Articular chondrocyte of knee joint (primary cell): ENCODE measurements around the gene SYT3. TPM values are rescaled to one million over a fixed set of nuclear protein-coding genes. Genes with fewer than 3 reads are reported as not detected.

Experiments
- total RNA-seq: library from RNA; depleted of rRNA; stranded (reverse); fragments of >200 nt; gene quantifications from 2 replicates; pipeline ENCODE4 v1.2.3, GENCODE V29; 2012

SYT3 gene, protein sequence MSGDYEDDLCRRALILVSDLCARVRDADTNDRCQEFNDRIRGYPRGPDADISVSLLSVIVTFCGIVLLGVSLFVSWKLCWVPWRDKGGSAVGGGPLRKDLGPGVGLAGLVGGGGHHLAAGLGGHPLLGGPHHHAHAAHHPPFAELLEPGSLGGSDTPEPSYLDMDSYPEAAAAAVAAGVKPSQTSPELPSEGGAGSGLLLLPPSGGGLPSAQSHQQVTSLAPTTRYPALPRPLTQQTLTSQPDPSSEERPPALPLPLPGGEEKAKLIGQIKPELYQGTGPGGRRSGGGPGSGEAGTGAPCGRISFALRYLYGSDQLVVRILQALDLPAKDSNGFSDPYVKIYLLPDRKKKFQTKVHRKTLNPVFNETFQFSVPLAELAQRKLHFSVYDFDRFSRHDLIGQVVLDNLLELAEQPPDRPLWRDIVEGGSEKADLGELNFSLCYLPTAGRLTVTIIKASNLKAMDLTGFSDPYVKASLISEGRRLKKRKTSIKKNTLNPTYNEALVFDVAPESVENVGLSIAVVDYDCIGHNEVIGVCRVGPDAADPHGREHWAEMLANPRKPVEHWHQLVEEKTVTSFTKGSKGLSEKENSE
- not detected in 2 replicates for total RNA-seq

GRCh38 chr19:50639121-50640112 is at the start of gene SYT3:
TSS of gene SYT3 (minus strand) at chr19:50639881. CDS start at chr19:50637411, 2,470 bp downstream.

DNA sequence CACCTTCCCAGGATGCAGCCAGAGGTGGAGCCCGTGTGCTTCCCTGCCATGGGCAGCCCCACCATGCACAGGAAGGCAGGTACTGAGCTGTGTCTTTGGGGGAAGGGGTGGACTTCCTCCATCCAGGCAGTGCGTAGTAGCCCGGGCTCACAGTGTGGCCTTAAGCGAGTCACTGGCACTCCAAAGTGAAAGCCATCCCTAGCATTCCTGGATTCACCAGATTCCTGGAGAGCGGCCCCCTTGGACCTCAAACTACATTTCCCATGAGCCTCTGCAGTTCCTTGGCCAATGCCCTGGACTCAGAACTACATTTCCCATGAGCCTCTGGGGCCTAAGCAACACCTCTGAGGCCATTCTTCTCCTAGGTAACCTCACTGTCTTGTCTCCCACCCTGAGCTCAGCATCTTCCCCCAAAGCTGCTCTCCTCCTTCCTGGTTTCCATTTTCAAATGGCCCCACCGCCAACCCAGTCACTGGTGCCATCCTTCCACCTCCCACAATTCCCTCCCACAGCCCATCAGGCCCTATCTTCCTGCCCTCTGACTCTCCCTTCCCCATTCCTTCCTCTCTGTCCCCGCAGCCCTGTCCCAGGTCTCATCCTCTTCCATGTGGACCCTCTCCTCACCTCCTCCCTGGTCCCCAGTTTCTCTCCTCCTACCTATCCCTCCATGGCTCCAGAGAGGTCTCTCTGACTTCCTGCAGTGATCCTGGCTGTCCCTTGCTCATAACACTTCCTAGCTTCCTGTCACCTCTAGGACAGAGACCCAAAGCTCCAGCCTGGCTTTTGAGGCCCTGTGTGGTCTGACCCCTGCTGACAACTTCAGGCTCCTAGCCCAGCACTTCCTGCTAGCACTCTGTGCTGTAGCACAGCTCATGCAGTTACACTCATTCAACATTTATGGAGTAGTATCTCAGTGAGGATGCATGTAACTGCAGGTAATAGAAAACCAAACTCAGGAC is 10.0 kb upstream of the SYT3 start, which contains the start of gene C19orf81:
C19orf81 (plus strand) TSS at position 13 of the 959 bp plus-strand sequence; CDS start at position 13, 0 bp downstream.

Other genes with a start within 250 kb of the SYT3 start
- not detected in 2 replicates for gene SPIB, start 220.9 kb downstream of the SYT3 start, total RNA-seq
- gene MYBPC2, start 207.0 kb downstream of the SYT3 start, total RNA-seq: not detected in 2 replicates
- 34.8 and 38.3 TPM in 2 replicates for gene EMC10, start 163.4 kb downstream of the SYT3 start, total RNA-seq
- gene GARIN5A, start 163.0 kb downstream of the SYT3 start, total RNA-seq: 0.78 TPM in 1 of 2 replicates, not detected in the other
- 18.9 and 21.6 TPM in 2 replicates for gene JOSD2, start 128.7 kb downstream of the SYT3 start, total RNA-seq
- gene ASPDH, start 126.0 kb downstream of the SYT3 start, total RNA-seq: not detected in 2 replicates
- not detected in 2 replicates for gene LRRC4B, start 71.4 kb downstream of the SYT3 start, total RNA-seq
- gene C19orf81, start 9.6 kb upstream of the SYT3 start, total RNA-seq: not detected in 2 replicates
- 0.52 and 1.2 TPM in 2 replicates for gene SHANK1, start 79.9 kb upstream of the SYT3 start, total RNA-seq
- 9.4 and 17.7 TPM in 2 replicates for gene CLEC11A, start 83.5 kb upstream of the SYT3 start, total RNA-seq
- not detected in 2 replicates for gene GPR32, start 130.6 kb upstream of the SYT3 start, total RNA-seq
- not detected in 2 replicates for gene ACP4, start 150.5 kb upstream of the SYT3 start, total RNA-seq
- gene KLK1, start 183.9 kb upstream of the SYT3 start, total RNA-seq: not detected in 2 replicates
- gene KLK15, start 193.7 kb upstream of the SYT3 start, total RNA-seq: not detected in 2 replicates
- gene KLK3, start 215.0 kb upstream of the SYT3 start, total RNA-seq: not detected in 2 replicates
- not detected in 2 replicates for gene KLK2, start 233.6 kb upstream of the SYT3 start, total RNA-seq